Stimulated activated CD4-positive, alpha-beta T cell treated with anti-CD3 and anti-CD28 coated beads, Interleukin-4, amount 100 ng/mL, for 1 hour (primary cell): ENCODE results near the gene ENTPD1.
A peak's percentile ranks its signal among the peaks of the same experiment; 100 is the strongest.
"Not testable (repeated sequence)": the region's sequence is repeated elsewhere in the genome, so short reads cannot be mapped to it uniquely, and the experiment has no call there.

Source experiments
- DNase-seq: peaks from one replicate; pipeline ENCODE4 v3.0.0-alpha.2; 2020

ENTPD1 gene

GRCh38 chr10:95873139-95873538, 117.2 kb downstream of the ENTPD1 start:
- DNase-seq, result no peak

- no peak for DNase-seq
These were observed 117.7 kb downstream of the ENTPD1 start for GRCh38 chr10:95873651-95874050.

GRCh38 chr10:95874783-95875182, 118.8 kb downstream of the ENTPD1 start:
- not testable (repeated sequence) for DNase-seq

GRCh38 chr10:95876756-95877155, 120.8 kb downstream of the ENTPD1 start:
- DNase-seq, result no peak

- DNase-seq, result no peak
These were observed 121.9 kb downstream of the ENTPD1 start for GRCh38 chr10:95877881-95878280.

- no peak for DNase-seq
These were observed 124.7 kb downstream of the ENTPD1 start for GRCh38 chr10:95880704-95881103.

GRCh38 chr10:95881316-95881715, 125.4 kb downstream of the ENTPD1 start:
- no peak for DNase-seq

GRCh38 chr10:95889830-95890229, 133.9 kb downstream of the ENTPD1 start:
- no peak for DNase-seq

GRCh38 chr10:95896071-95896850, 140.3 kb downstream of the ENTPD1 start:
- DNase-seq, result no peak

GRCh38 chr10:95905897-95906580, 150.1 kb downstream of the ENTPD1 start:
- DNase-seq, result not testable (repeated sequence)

- DNase-seq, result peak; percentile 23
These were observed 150.9 kb downstream of the ENTPD1 start for GRCh38 chr10:95906677-95907455.

- DNase-seq, result peak; percentile 72
These were observed 151.7 kb downstream of the ENTPD1 start, which contains the start of gene CC2D2B for GRCh38 chr10:95907456-95908253. CC2D2B (plus strand) TSS chr10:95907975; CDS start chr10:95911324, 3,349 bp downstream.

- DNase-seq, result no peak
These were observed 152.5 kb downstream of the ENTPD1 start for GRCh38 chr10:95908450-95908849.

- DNase-seq, result no peak
These were observed 153.6 kb downstream of the ENTPD1 start for GRCh38 chr10:95909561-95909960.

- DNase-seq, result not testable (repeated sequence)
These were observed 160.1 kb downstream of the ENTPD1 start for GRCh38 chr10:95916039-95916438.
